IPS DF 6.9 (cell line): ENCODE data around the gene ZBP1.

Source experiments
- DNase-seq: peaks from one replicate; pipeline ENCODE4 v3.0.0-alpha.2; 2013; ENCODE audit warnings: low read depth, low spot score
- H3K27ac ChIP-seq: one replicate; pipeline ENCODE4 v1.5.1; 2013; ENCODE audit warnings: low read length, control low read depth
- H3K27me3 ChIP-seq: 2 replicates; pipeline ENCODE4 v1.6.1; 2013; ENCODE audit warnings: mild to moderate bottlenecking, low read length; ENCODE audit not compliant: control insufficient read depth, insufficient read depth
- H3K36me3 ChIP-seq: 2 replicates; pipeline ENCODE4 v1.6.1; 2013; ENCODE audit warnings: low read length; ENCODE audit not compliant: control insufficient read depth, insufficient read depth
- H3K4me1 ChIP-seq: 2 replicates; pipeline ENCODE4 v1.6.1; 2013; ENCODE audit warnings: low read length; ENCODE audit not compliant: control insufficient read depth, insufficient read depth
- H3K4me3 ChIP-seq: 2 replicates; pipeline ENCODE4 v1.5.1; 2013; ENCODE audit warnings: mild to moderate bottlenecking, low read length
- H3K9me3 ChIP-seq: 2 replicates; pipeline ENCODE4 v1.6.1; 2013; ENCODE audit warnings: low read length, inconsistent platforms; ENCODE audit not compliant: control insufficient read depth, insufficient read depth
- WGBS: extraction: QIAGEN DNeasy Blood & Tissue Kit; methylation state at CpG from one replicate; pipeline ENCODE4 v1.1.7; 2013; ENCODE audit warnings: mixed read lengths, missing lambda C conversion rate; ENCODE audit not compliant: insufficient read length, insufficient coverage; 5-methylcytosine and 5-hydroxymethylcytosine counted together

ZBP1 gene

DNA sequence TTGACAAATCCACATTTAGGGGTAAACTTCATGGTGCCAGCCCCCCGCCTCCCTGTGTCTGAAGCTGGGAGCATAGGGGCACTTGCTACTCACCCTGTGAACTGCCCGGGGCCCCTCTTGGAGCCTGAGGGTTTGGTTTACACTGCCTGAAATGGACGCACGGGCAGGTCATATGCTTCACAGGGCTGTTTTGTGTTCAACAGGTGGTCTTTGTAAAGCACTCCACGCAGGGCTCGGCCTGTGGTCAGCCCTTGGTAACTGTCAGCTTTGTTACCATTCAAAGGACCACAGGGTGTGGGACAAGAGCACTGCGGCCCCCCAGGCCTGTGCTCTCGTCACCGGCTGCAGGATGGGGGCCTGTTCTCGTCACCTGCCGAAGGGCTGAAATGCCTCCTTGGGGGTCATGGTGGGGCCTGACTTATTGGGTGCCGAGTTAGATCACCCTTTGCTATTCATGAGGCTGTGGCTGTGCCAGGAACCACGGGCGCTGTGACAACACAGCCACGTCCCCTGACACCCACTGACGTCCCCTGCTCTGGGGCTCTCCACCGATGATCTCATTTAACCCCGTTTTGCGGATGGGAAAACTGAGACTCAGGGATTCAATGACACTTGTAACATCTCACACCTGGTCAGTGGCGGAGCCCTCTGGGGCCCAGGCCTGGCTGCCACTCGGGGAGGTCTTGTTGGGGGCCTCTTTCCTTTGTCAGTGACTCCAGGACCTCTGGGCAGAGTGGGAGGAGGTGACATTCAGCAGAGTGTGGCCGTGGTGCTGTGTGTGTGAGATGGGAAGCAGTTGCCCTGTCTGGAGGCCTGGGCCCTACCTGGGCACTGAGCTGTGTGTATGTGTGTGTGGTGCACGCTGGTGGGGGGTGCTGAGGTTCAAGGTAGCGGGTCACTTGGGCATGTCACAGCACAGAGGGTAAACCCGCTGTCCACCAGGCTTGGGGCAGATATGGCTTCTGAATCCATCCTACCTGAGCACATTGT, 24.9 kb downstream of the ZBP1 start:
- no CpG with 5 or more reads among the region's 25 CpGs for WGBS
- Histone ChIP-seq H3K27me3 (no peaks in the 10 kb centered on the region), H3K4me1 (0 out of 2 replicates have a peak, but pooled peaks cover 1% of the 10 kb centered on the region), H3K4me3 (no peak overlapping the region), H3K36me3 (no peaks in the 10 kb centered on the region), H3K9me3 (no peaks in the 10 kb centered on the region), H3K27ac (no peak overlapping the region)
- no peak for DNase-seq

DNA sequence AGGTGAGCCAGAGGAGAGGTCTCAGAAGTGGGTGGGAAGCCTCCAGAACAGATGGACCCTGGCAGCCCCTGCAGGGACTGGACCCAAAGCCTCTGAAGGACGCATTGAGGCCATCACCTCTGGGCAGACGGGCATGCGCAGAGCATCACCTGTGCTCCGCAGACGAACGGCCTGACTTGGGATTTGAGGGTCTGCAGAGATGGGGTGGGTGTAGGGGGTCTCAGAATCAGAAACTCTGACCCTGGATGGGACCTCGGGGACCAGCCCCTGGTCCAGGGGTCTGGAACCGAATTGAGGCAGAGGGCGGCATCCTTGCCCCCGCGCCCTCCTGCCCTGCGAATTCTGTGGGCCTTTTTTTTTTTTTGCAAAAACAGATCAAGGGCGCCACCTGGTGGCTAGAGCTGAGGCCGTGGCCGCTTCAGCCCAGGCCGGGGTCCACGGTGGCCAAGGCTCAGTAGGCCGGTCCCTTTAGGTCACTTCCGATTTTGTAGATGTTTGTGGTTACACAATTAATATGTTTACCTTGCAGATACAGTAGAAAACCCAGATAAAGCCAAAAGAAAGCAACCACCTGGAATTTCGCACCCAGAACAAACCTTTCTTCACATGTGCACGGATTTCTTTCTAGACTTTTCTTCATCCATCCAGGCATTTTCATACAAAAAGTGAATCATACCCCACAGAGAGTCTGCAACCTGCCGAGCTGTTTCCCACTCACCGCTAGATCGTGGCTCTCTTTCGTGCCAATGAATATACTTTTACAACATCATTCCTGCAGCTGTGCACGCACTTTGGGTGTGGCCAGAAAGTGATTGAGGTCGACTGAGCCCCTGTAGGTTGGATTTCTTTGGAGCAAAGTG, 25.9 kb downstream of the ZBP1 start:
- no peak for DNase-seq
- Histone ChIP-seq H3K27ac (no peak overlapping the region), H3K4me1 (peaks cover 1% of the 10 kb centered on the region; the same call in 1 of the 2 replicates), H3K36me3 (no peaks in the 10 kb centered on the region), H3K4me3 (no peak overlapping the region), H3K27me3 (no peaks in the 10 kb centered on the region), H3K9me3 (no peaks in the 10 kb centered on the region)
- WGBS = no CpG with 5 or more reads among the region's 27 CpGs

DNA sequence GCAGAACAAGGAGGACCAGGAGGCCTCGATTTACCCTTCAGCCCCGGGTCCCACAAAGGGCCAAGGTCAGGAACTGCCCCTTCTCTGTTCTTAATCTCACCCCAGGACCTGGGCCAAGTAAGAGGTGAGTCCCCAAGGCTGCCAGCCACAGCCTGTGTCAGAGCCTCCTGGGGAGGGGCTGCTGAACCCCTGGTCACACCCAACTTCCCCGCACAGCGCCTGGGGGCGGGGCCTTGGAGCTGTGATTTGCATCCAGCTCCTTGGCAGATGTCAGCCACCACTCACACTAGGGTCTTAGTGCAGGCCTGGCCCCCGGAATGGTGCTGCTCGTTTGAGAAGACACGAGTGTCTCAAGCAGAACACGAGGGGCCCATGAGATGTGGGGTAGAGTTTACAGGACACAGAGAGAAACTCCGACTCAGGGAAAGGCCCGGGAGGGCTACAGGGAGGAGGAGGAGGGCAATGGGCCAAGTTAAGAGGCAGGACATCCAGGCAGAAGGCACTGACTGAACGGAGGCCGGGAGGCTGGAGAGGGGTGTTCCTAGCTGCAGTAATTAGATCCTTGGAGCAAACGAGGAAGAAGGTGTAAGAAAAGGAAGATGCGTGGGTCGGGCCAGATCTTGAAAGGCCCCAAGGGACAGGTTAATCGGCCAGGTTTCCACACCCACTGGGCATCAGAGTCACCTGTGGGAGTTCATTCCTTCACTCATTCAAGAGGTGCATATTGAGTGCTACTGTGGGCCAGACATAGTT, 26.9 kb downstream of the ZBP1 start:
- no CpG with 5 or more reads among the region's 17 CpGs for WGBS
- H3K4me3 ChIP-seq = no peak overlapping the region
- no peak overlapping the region for H3K27ac ChIP-seq
- no peaks in the 10 kb centered on the region for H3K27me3 ChIP-seq
- no peaks in the 10 kb centered on the region for H3K36me3 ChIP-seq
- DNase-seq = no peak
- peaks cover 1% of the 10 kb centered on the region; the same call in 1 of the 2 replicates for H3K4me1 ChIP-seq
- no peaks in the 10 kb centered on the region for H3K9me3 ChIP-seq

DNA sequence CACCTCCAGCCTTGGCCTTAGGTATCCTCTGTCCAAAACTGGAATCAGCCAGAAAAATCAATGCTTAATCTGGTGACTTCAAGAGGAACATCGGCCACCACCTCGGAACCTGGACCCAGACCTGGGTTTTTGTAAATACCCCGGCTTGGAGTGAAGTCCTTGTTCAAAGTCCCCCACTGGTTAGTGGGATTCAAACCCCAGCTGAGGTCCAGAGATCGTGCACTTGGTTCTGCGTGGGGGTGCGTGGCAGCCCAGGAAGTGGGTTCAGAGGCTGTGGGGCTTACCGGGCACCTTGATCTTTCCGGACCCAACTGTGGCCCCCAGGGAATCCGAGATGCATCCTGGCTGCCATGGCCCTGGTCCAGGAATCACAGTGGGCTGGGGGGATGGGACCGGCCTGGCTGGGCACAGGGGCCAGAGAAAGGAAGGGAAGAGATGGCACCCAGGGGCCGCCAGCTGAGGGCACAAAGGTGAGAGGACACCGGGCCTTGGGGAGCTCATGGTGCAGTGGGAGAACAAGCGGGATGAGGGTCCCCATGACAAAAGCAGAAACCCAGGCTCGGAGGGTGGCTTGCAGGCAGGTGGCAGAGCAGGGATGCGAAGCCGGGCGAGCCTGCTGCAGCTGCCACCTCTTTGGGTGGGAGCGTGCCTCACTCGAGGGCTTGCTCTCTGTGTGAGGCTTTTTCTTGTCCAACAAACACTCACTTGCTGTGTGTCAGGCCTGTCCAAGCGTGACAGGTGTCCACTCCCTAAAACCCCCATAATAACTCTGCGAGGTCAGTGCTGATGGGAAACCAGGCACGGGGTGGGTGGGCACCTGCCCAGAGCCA, 27.7 kb downstream of the ZBP1 start:
- Histone ChIP-seq H3K36me3 (no peaks in the 10 kb centered on the region), H3K27me3 (no peaks in the 10 kb centered on the region), H3K4me1 (no peaks in the 10 kb centered on the region; the same call in 1 of the 2 replicates), H3K4me3 (no peak overlapping the region), H3K9me3 (no peaks in the 10 kb centered on the region), H3K27ac (no peak overlapping the region)
- DNase-seq = no peak
- WGBS = no CpG with 5 or more reads among the region's 22 CpGs

DNA sequence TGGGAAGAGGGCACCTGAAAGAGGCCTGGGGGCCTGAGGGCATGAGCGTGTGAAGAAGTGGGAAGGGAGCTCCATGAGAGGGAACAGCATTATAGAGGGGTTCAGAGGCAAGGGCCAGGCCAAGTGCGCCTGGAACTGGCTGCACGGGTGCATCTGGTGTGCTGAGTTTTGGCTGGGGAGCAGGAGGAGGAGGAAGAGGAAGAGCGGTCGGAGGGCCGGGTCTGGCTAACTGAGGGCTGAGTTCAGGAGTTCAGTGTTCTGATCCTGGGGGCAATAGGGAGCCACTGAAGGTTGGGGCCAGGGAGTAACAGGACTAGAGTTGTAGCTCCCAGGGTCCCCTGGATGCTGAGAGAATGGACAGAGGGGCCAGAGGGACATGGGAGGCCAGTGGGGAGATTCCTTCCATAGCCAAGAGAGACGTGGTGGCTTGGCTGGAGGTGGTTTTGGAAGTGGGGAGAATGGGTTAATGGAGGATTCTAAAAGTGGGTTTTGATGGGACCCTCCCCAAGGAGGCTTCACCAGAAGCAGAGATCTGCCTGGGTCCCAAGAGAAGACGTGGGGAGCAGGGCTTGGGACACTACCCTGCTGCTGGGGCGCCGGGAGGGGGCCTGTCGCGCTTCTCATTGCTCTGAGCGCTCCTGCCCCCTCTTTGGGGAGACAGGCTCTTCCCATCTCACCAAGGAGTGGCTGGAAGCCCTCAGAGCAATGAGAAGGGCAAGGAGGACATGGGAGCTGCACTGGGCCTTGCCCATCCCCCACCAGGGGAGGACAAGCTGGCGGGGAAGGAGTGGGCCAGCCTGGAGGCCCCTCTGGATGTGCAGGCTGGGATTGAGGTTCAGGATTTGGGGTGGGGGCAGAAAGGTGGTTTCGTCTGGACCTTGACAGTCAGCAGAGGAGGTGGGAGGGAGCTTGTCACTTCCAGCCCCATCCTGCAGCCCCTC, 28.7 kb downstream of the ZBP1 start:
- no peak overlapping the region for H3K27ac ChIP-seq
- H3K4me1 ChIP-seq = no peaks in the 10 kb centered on the region; the same call in 1 of the 2 replicates
- H3K4me3 ChIP-seq = no peak overlapping the region
- H3K27me3 ChIP-seq = no peaks in the 10 kb centered on the region
- H3K36me3 ChIP-seq = no peaks in the 10 kb centered on the region
- no peak for DNase-seq
- no peaks in the 10 kb centered on the region for H3K9me3 ChIP-seq
- no CpG with 5 or more reads among the region's 15 CpGs for WGBS

DNA sequence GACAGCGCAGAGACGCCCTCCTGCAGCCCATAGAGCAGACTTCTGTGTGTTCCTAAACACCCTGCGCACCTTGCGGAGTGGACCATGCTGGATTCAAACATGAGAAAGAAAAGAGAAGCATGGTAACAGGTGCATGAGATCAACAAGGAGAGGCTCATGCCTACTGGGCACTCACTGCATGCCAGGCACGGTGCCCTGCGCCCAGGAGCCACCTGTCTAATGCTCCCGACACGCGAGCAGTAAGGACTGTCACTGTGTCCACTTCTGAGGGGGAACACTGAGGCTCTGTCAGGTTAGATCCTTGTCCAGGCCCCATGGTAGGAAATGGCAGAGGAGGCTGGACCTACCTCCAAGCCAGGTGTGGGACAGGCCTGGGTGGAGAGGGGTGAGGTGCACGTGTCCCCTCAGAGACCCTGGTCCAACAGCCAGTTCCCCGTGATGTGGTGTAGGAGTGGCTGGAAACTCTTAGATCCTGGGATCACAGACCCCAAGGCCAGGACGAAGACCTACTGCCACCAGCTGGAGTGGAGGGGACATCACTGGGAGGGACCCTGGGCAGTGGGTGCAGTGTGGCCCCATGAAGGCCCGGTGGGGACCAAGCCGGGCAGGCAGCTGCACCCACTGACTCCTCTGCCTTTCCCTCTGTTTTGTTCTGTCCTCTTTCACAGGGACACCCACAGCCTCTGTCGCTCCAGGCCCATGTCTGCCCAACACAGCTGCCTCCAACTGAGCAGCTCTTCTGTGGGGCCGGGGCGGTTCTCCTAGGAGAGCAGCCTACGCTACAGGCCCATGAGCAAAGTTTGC, 29.5 kb downstream of the ZBP1 start:
- no peaks in the 10 kb centered on the region for H3K9me3 ChIP-seq
- no CpG with 5 or more reads among the region's 18 CpGs for WGBS

DNA sequence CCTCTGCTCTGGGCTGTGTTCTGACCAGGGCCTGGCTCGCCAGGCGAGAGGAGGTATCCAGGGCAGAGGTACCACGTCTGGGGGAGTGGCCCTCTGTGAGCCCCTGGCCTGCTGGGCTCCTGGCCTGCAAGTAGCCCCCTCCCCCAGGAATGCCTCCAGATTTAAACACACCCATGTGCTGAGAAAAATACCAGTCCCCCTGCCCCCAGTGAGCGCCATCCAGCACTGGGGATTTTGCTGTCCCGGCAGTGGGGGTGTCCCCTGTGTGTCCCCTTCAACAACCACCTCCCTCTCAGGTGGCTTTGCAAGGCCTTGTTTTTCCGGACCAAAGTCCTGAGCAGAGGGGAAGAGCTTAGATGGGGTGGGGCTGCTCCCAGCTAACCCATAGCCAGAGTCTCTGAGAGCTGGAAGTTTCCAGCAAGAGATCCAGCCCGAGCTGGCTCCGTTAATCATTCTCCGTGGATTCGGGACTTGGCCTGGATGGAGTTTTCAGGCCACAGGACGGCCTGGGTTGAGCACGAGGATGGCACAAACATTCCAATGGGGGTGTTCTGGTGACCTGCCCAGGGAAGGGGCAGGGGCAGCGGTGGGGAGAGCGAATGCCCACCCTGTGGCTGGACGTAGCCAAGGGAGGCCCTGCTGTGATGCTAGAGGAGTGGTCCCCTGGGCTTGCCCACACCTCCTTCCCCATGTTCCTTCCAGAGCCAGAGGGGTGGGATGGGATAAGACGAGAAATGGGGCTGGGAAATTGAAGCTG, 30.3 kb downstream of the ZBP1 start:
- Histone ChIP-seq H3K9me3 (no peaks in the 10 kb centered on the region), H3K36me3 (no peaks in the 10 kb centered on the region), H3K27ac (no peak overlapping the region), H3K27me3 (no peaks in the 10 kb centered on the region), H3K4me1 (peaks cover 1% of the 10 kb centered on the region; the same call in 1 of the 2 replicates), H3K4me3 (no peak overlapping the region)
- WGBS = no CpG with 5 or more reads among the region's 16 CpGs
- DNase-seq = no peak

More for the DNA sequence above, 29.5 kb downstream of the ZBP1 start:
- Histone ChIP-seq H3K36me3 (no peaks in the 10 kb centered on the region), H3K4me1 (peaks cover 1% of the 10 kb centered on the region; the same call in 1 of the 2 replicates), H3K27me3 (no peaks in the 10 kb centered on the region), H3K27ac (no peak overlapping the region), H3K4me3 (no peak overlapping the region)
- no peak for DNase-seq

DNA sequence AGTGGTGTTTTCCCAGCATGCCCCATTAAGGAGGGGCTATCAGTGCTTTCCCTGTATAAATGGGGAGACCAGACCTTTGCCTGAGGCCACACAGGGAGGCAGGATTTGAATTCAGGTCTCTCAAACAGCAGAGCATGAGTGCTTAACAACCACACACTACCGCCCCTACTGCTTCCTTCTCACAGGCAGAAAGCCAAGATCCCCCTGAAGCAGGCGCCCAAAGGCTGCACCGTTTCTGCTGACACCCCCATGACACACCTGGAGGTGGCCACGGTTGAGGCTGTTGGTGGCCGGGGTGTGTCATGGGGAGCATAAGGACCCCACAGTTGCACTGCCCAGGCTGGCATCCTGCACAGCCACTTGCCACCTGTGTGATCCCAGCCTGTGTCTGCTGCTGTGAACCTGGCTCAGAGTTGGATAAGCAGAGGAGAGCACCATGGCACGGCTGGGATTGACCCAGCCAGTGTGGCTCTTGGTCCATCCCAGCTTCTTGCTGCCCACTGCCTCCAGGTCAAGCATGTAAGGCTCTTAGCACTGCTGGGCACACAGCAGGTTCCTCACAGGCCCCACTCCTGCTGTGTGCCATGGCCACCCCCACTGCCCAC, 31.0 kb downstream of the ZBP1 start:
- no CpG with 5 or more reads among the region's 6 CpGs for WGBS
- Histone ChIP-seq H3K27me3 (no peaks in the 10 kb centered on the region), H3K9me3 (no peaks in the 10 kb centered on the region), H3K27ac (no peak overlapping the region), H3K36me3 (no peaks in the 10 kb centered on the region), H3K4me3 (no peak overlapping the region), H3K4me1 (peaks cover 1% of the 10 kb centered on the region; the same call in 1 of the 2 replicates)
- no peak for DNase-seq
